Endothelial cell of umbilical vein (primary cell): ENCODE data around the gene VIT. TPM values are rescaled to one million over a fixed set of nuclear protein-coding genes. Genes with fewer than 3 reads are reported as not detected.

Experiments used
- BruUV-seq: library from RNA; stranded (reverse); fragments of 400-500 nt; replicated peaks from 2 replicates; lab custom pipeline; 2021; lab: Mats Ljungman, UMichigan
- CTCF ChIA-PET: fragments of 300-600, 350-600 bp; sonication (Branson Sonifier 250); formaldehyde crosslinking; loops from one replicate; lab custom pipeline; 2021; ENCODE audit warnings: antibody characterized with exemption, inconsistent platforms; lab: Charles Lee
- POLR2A ChIA-PET: fragments of 300-600, 350-600 bp; sonication (Branson Sonifier 250); formaldehyde crosslinking; loops from one replicate; lab custom pipeline; 2021; ENCODE audit warnings: antibody characterized with exemption, inconsistent platforms; lab: Charles Lee
- DNase-seq: peaks from one replicate; pipeline ENCODE4 v3.0.0-alpha.2; 2011; ENCODE audit warnings: low read depth, low spot score
- FAIRE-seq: peaks from 2 replicates; lab custom pipeline; 2011; peaks lifted over from hg19 to GRCh38; lab: Jason Lieb, UNC
- H2AFZ ChIP-seq: 2 replicates; pipeline ENCODE4 v1.6.0; 2012; ENCODE audit warnings: low read depth, low read length, control low read depth, inconsistent platforms
- H3K27ac ChIP-seq: 2 replicates; pipeline ENCODE4 v1.5.1; 2011; ENCODE audit warnings: low read depth, mild to moderate bottlenecking, control low read depth, low read length, moderate library complexity; ENCODE audit not compliant: insufficient read depth
- H3K27me3 ChIP-seq, 2 experiments: 2 replicates each; pipeline versions ENCODE4 v1.6.0 to v1.6.1; 2011; ENCODE audit warnings: low read length in 2 of 2, mixed read lengths in 1 of 2; ENCODE audit not compliant: control insufficient read depth in 2 of 2, insufficient read depth in 2 of 2
- H3K36me3 ChIP-seq, 2 experiments: 2 replicates in 1 of 2; 3 replicates in 1 of 2; pipeline ENCODE4 v1.5.1; 2011; ENCODE audit warnings: low read length in 2 of 2, mild to moderate bottlenecking in 1 of 2, moderate library complexity in 1 of 2; ENCODE audit not compliant: control insufficient read depth in 2 of 2, insufficient read depth in 2 of 2; ENCODE audit errors: extremely low read depth in 1 of 2
- H3K4me1 ChIP-seq: 3 replicates; pipeline ENCODE4 v1.5.1; 2011; ENCODE audit warnings: mild to moderate bottlenecking, low read length; ENCODE audit not compliant: control insufficient read depth, insufficient read depth; ENCODE audit errors: extremely low read depth
- H3K4me2 ChIP-seq: 2 replicates; pipeline ENCODE4 v1.6.1; 2011; ENCODE audit warnings: low read length, control low read depth, mixed read lengths; ENCODE audit not compliant: insufficient read depth
- H3K4me3 ChIP-seq, 3 experiments: fragments of 200-600 bp in 1 of 3; sonication (generic), shearing (Covaris generic) in 1 of 3; replicated peaks in 1 of 3; 2 replicates each; pipeline ENCODE4 v1.5.1; 2011 to 2016; ENCODE audit warnings: control low read depth in 3 of 3, low read length in 3 of 3, mild to moderate bottlenecking in 2 of 3, inconsistent platforms in 1 of 3, low read depth in 1 of 3, moderate library complexity in 1 of 3; ENCODE audit not compliant: insufficient read depth in 1 of 3
- H3K79me2 ChIP-seq: 2 replicates; pipeline ENCODE4 v1.6.0; 2012; ENCODE audit warnings: low read length, inconsistent platforms; ENCODE audit not compliant: control insufficient read depth, insufficient read depth
- H3K9ac ChIP-seq: replicated peaks from 2 replicates; pipeline ENCODE3; 2011; ENCODE audit warnings: low read length, control low read depth; ENCODE audit not compliant: insufficient read depth; ENCODE audit errors: extremely low read depth
- H3K9me1 ChIP-seq: replicated peaks from 3 replicates; pipeline ENCODE4 v1.6.0; 2011; ENCODE audit warnings: mild to moderate bottlenecking, low read length; ENCODE audit not compliant: control insufficient read depth, insufficient read depth; ENCODE audit errors: extremely low read depth
- H3K9me3 ChIP-seq: replicated peaks from 2 replicates; pipeline ENCODE4 v1.5.1; 2012; ENCODE audit warnings: low read length, inconsistent platforms; ENCODE audit not compliant: control insufficient read depth, insufficient read depth
- H4K20me1 ChIP-seq: replicated peaks from 2 replicates; pipeline ENCODE3; 2011; ENCODE audit warnings: mild to moderate bottlenecking, low read length; ENCODE audit not compliant: control insufficient read depth, insufficient read depth; ENCODE audit errors: extremely low read depth
- CTCF ChIP-seq, 2 donors: IDR thresholded peaks; 1 replicate in 1 of 2; 2 replicates in 1 of 2; pipeline ENCODE4 v1.5.1; 2011; ENCODE audit warnings: low read length in 2 of 2, mild to moderate bottlenecking in 2 of 2, moderate library complexity in 2 of 2, control low read depth in 1 of 2, inconsistent platforms in 1 of 2, low read depth in 1 of 2; ENCODE audit not compliant: insufficient read depth in 1 of 2; ENCODE audit errors: extremely low read depth in 1 of 2
- EZH2 ChIP-seq: IDR thresholded peaks from 2 replicates; pipeline ENCODE4 v1.6.1; 2012; ENCODE audit warnings: borderline replicate concordance, low read depth, mild to moderate bottlenecking, moderate library complexity, low read length, inconsistent platforms; ENCODE audit not compliant: severe bottlenecking
- FOS ChIP-seq: IDR thresholded peaks from 2 replicates; pipeline ENCODE4 v1.6.1; 2011; ENCODE audit warnings: mild to moderate bottlenecking, low read length, moderate library complexity, borderline replicate concordance; ENCODE audit not compliant: insufficient read depth
- GATA2 ChIP-seq: IDR thresholded peaks from 2 replicates; pipeline ENCODE4 v1.7.0; 2011; ENCODE audit warnings: low read depth, mild to moderate bottlenecking, moderate library complexity, mixed read lengths, low read length; ENCODE audit not compliant: insufficient read length, insufficient read depth
- JUN ChIP-seq: IDR thresholded peaks from 2 replicates; pipeline ENCODE4 v1.6.1; 2011; ENCODE audit warnings: borderline replicate concordance, low read depth; ENCODE audit not compliant: insufficient read length, insufficient read depth
- MAX ChIP-seq: IDR thresholded peaks from 2 replicates; pipeline ENCODE4 v1.6.1; 2011; ENCODE audit not compliant: insufficient read depth, insufficient read length
- MYC ChIP-seq: IDR thresholded peaks from one replicate; pipeline ENCODE4 v1.6.1; 2011; ENCODE audit warnings: mild to moderate bottlenecking, low read depth, low read length
- POLR2A ChIP-seq: IDR thresholded peaks from 2 replicates; pipeline ENCODE4 v1.6.1; 2012; ENCODE audit warnings: low read depth, mild to moderate bottlenecking, control low read depth, low read length
- POLR2AphosphoS5 ChIP-seq: IDR thresholded peaks from 2 replicates; pipeline ENCODE4 v1.6.1; 2012; ENCODE audit warnings: low read depth, mild to moderate bottlenecking, control low read depth, low read length, moderate library complexity; ENCODE audit not compliant: insufficient read depth
- dilution Hi-C: fragments of 300-500 bp; cut with MboI; formaldehyde crosslinking; loops from one replicate; pipeline ENCODE4 v1.15.0; 2019; ENCODE audit warnings: low sequenced_read_pairs; ENCODE audit not compliant: extremely low pct_ligation_motif_present
- intact Hi-C: fragments of 100-400 bp; cut with micrococcal nuclease; formaldehyde crosslinking; loops from one replicate; pipeline ENCODE4 v1.10.0; 2022
- polyA plus RNA-seq, 4 experiments: library from polyadenylated mRNA; depleted of rRNA in 3 of 4; stranded (reverse) in 3 of 4; unstranded in 1 of 4; fragments of >200 nt; gene quantifications; 2 replicates each; pipeline versions ENCODE4 v1.2.1 to v1.2.3, GENCODE V29; 2011 to 2012; ENCODE audit warnings: missing spikeins in 1 of 4
- total RNA-seq: library from RNA; stranded (reverse); gene quantifications from 2 replicates; pipeline ENCODE4 v1.2.3, GENCODE V29; 2021

Gene VIT
- total and polyA plus RNA-seq, 2 donors (not counting 3 experiments of a cell fraction or from before 2014, with no cell fraction given) = 0.54 to 0.88 TPM

GRCh38 chr2:36663851-36664695 is 32.4 kb upstream of the VIT start:
- TF ChIP-seq JUN = no peak
- TF ChIP-seq CTCF (IDR thresholded peaks at IDR 0.05; ENCODE audit: extremely low read depth in 1 of 2, insufficient read depth in 1 of 2, low read depth in 1 of 2, low read length in 2 of 2) = peak; percentile 53 to 67
- Histone ChIP-seq H3K36me3 (no peaks in the 10 kb centered on the region), H3K79me2 (no peaks in the 10 kb centered on the region), H3K4me3 (no peak overlapping the region), H4K20me1 (no peaks in the 10 kb centered on the region), H3K4me2 (peak overlapping the region; percentile 4), H2AFZ (peak overlapping the region; percentile 77), H3K9me1 (no peaks in the 10 kb centered on the region), H3K9ac (no peak overlapping the region), H3K27ac (peak overlapping the region; percentile 15), H3K27me3 (no peaks in the 10 kb centered on the region), H3K9me3 (no peaks in the 10 kb centered on the region), H3K4me1 (peaks cover 14% of the 10 kb centered on the region)
- dilution Hi-C loops = loop anchor here (25.0 kb wide), 1 partner anchor 152 kb away; no protein-coding TSS in a partner anchor
- FAIRE-seq (no peak), DNase-seq (peak; percentile 82)
- CTCF ChIA-PET = interaction anchor here (0.8 to 3.7 kb wide), 46 partner anchors 8 to 792 kb away, joined by 3 to 42 read pairs (median 4); partner anchors contain the start of genes CRIM1, FEZ2 and VIT
- intact Hi-C loops = loop anchor here (1.0 to 2.0 kb wide), 5 partner anchors 65 to 311 kb away; partner anchors contain the start of gene FEZ2
- POLR2A ChIA-PET = interaction anchor here (0.6 kb wide), 1 partner anchor 115 kb away, joined by 3 read pairs; no protein-coding TSS in a partner anchor
- no TSS peak for BruUV-seq

GRCh38 chr2:36664696-36665076 is 31.8 kb upstream of the VIT start:
- Histone ChIP-seq H3K27me3 (no peaks in the 10 kb centered on the region), H3K4me2 (no peak overlapping the region), H3K9me1 (no peaks in the 10 kb centered on the region), H3K79me2 (no peaks in the 10 kb centered on the region), H3K4me1 (peaks cover 14% of the 10 kb centered on the region), H2AFZ (peak overlapping the region; percentile 4), H3K9ac (no peak overlapping the region), H4K20me1 (no peaks in the 10 kb centered on the region), H3K4me3 (no peak overlapping the region), H3K9me3 (no peaks in the 10 kb centered on the region), H3K36me3 (no peaks in the 10 kb centered on the region), H3K27ac (no peak overlapping the region)
- dilution Hi-C loops (loop anchor here (25.0 kb wide), 1 partner anchor 152 kb away; no protein-coding TSS in a partner anchor), intact Hi-C loops (loop anchor here (1.0 to 2.0 kb wide), 5 partner anchors 66 to 312 kb away; partner anchors contain the start of gene FEZ2)
- CTCF ChIA-PET = interaction anchor here (0.8 to 3.7 kb wide), 43 partner anchors 8 to 792 kb away, joined by 3 to 42 read pairs (median 5); partner anchors contain the start of genes CRIM1, FEZ2 and VIT
- no peak for FAIRE-seq
- no peak for DNase-seq
- no TSS peak for BruUV-seq
- TF ChIP-seq GATA2 (no peak), MAX (no peak), FOS (no peak), MYC (no peak), POLR2AphosphoS5 (no peak), EZH2 (no peak), JUN (no peak), CTCF (IDR thresholded peaks at IDR 0.05; ENCODE audit: extremely low read depth in 1 of 2, insufficient read depth in 1 of 2, low read depth in 1 of 2, low read length in 2 of 2) (no peak), POLR2A (no peak)
- POLR2A ChIA-PET = interaction anchor here (0.6 kb wide), 1 partner anchor 115 kb away, joined by 3 read pairs; no protein-coding TSS in a partner anchor
